ENCODE data around the gene TRABD.

Gene TRABD

DNA sequence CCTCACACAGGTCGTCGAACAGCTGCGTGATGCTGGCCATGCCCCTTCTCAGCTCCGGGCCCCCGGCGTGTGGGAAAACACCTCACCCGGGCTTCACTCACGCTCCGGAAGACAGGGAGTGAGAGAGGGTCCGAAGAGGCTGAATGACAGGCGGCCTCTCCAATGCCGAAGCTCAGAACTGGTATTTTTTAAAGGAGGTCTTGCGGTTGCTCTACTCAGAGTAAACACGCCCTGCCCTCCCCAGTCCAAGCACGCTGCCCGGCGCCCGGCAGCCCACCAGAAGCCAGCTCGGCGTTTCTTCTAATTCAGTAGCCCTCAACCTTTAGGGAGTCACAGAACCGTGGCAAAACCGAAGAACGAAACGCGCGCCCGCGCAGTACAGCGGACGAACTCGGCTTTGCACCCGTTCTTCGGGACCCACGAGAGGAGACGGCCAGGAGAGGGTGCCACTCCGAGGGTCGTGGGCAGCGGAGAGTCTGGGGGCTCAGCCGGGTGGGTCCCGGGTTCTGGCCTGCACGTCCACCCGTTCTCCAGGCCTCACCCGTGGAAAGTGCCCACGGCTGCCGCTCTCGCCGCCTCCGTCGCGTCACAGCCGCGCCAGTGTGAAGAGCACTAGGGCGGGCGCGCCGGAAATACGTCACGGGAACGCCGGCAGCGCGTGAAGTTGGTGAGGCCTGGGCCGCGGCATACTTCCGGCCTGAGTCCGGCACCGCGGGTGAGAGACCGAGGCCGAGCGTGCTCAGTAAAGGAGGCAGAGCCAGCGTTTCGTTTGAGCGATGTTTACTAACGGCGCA is 58.9 kb downstream of the TRABD start, which contains the start of gene TUBGCP6:
Gene TUBGCP6 (minus strand): TSS at position 604 of the 794 bp plus-strand sequence. CDS start 564 bp downstream, at position 40.
- peak; percentile 92 for DNase-seq (ENCODE audit: low read depth)

DNA sequence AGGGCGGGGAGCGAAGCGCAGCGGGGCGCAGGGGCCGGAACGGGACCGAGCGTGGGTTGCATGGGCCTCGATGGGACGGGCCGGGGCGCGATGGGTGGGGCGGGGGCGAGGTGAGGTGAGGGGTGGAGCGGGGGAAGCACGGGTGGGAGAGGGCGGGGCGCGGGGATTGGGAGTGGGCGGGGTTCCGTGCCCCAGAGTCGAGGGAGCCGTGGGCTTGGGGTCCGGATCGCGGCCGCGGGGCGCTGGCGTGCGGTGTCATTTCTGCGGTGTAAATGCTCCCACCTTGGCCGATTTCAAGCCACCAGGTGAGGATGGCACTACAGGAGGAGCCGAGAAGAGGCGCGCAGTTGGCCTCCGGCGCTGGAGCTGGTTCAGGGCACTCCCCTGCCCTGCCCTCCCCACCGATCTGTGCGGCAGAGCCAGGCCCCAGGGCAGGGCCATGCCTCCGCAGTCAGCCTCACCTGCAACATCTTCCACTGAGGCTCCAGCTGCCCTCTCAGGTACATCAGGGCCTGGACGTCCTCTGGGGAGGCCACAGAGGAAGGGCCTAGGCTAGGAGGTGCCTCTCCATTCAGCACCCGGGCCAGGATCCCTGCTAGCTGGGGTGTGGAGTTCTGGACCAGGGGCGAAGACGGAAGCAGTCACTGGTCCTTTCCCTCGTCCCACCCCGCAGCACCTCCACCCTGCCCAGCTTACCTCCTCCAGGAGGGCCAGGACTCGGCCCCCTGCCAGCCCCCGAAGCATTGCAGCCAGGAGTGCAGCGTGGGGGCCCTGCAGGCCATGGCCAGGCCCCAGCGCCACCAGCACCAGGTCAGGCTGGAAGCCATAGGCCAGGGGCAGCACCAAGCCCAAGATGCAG is 59.7 kb downstream of the TRABD start:
- no peak for DNase-seq (ENCODE audit: low read depth)

GRCh38 chr22:50246242-50247175 is 60.8 kb downstream of the TRABD start:
- DNase-seq (ENCODE audit: low read depth), result no peak

DNA sequence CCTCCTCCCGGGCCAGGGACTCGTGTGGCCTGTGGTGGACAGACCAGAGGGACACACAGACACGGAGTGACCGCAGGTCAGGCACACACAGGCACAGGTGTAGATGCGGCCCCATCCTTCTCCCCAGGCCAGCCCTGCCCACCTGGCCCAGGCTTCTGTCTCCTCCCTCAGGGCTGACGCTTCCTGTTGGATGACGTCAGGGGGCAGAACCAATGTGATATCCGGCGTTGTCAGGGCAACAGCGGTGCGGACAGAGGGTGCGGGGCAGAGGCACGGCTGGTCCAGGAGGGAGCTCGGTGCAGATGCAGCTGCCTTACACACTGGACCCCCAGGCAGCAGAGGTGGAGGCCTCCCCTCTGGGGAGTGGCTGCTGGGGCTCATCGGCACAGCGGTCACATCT is 62.0 kb downstream of the TRABD start:
- peak; percentile 29 for DNase-seq (ENCODE audit: low read depth)

DNA sequence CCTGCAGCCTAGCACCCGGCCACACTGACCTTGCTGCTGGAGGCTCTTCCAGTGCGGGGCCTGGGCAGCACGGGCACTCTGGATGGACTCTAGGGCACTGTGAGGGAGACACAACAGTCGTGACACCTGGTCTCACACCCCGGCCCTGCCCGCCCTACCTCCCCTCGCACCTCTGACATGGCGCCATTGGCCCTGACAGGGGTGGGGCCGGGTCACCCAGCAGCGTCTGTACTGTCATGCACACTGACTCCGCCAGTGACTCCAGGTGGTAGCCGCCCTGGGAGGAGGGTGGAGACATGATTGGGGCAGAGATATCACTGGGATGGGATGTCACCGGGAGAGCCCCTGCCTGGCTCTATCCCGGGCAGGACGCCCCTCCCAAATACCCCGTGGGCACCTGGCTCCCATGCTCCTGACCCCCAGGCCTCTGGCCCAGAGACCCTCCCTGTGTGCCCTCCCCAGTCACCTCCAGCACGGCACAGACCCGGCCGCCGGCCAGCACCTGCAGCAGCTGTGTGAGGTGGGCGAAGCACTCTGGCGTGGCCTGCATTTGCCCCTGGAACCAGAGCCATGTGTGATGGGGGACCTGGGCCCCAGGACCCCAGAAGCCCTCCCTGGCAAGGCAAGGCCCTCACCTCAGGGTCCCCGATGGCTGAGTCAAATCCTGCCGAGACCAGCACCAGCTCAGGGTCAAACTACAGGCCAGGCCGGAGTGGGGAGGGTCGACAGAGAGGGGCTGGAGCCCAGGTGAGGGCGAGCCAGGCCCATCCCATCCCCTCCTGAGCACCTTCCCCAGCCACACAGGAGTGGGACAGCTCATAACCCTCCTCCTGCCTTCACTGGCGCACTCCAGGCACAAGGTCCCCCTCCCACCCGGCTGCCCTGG is 62.7 kb downstream of the TRABD start:
- no peak for DNase-seq (ENCODE audit: low read depth)
